ENCODE measurements around the gene SORT1. TPM values are rescaled to one million over a fixed set of nuclear protein-coding genes. Genes with fewer than 3 reads are reported as not detected.

The SORT1 gene
- total and polyA plus RNA-seq, 2 of the 13 experiments (the other 11 are each of a cell fraction or from before 2014, with no cell fraction given), result 32.4 to 93.0 TPM

DNA sequence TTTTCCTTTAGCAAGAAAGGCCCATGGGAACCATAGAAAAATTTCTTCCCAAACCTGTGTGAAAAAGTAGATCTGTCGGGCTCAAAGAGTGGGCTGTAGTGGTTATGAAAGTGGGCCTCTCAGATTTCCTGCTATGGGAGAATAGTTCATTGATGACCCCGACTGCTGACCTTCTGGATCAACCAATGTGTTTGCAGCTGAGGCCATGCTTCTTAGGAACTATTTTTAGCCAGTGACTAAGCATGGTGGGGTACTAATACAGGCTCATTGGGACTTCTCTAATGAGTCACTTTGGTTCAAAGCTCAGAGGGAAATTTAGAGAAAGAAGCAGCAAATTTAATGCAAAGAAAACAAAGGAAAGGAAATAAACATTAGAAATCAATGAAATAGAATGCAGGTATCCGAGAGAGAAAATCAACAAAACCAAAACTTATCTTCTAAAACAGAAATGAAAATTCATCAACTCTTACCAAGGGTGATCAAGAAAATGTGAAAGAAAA is 41.1 kb upstream of the SORT1 start (continued):
- TF ChIP-seq, protein P1, sequence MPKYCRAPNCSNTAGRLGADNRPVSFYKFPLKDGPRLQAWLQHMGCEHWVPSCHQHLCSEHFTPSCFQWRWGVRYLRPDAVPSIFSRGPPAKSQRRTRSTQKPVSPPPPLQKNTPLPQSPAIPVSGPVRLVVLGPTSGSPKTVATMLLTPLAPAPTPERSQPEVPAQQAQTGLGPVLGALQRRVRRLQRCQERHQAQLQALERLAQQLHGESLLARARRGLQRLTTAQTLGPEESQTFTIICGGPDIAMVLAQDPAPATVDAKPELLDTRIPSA (CRISPR knock-in tag; IDR thresholded peaks at IDR 0.05; ENCODE audit: borderline replicate concordance), result no peak
- TF ChIP-seq CHD4 (IDR thresholded peaks at IDR 0.05; ENCODE audit: borderline replicate concordance, low read length), result no peak
- TF ChIP-seq FOXJ3 (CRISPR knock-in tag; IDR thresholded peaks at IDR 0.05; ENCODE audit: borderline replicate concordance), result no peak
- no peak for TF ChIP-seq NR3C1 (CRISPR knock-in tag; IDR thresholded peaks at IDR 0.05)
- no peak for TF ChIP-seq ZFP36L1 (CRISPR knock-in tag; IDR thresholded peaks at IDR 0.05)
- TF ChIP-seq MIER3 (CRISPR knock-in tag; IDR thresholded peaks at IDR 0.05; ENCODE audit: borderline replicate concordance), result no peak
- TF ChIP-seq SMAD9 (CRISPR knock-in tag; IDR thresholded peaks at IDR 0.05), result no peak
- peak; percentile 87 for TF ChIP-seq FOSL2 (CRISPR knock-in tag; IDR thresholded peaks at IDR 0.05)
- TF ChIP-seq ZNF672 (CRISPR knock-in tag; IDR thresholded peaks at IDR 0.05), result no peak
- TF ChIP-seq SMARCE1 (IDR thresholded peaks at IDR 0.05; ENCODE audit: borderline replicate concordance), result no peak
- TF ChIP-seq TBP (CRISPR knock-in tag; IDR thresholded peaks at IDR 0.05), result no peak
- no peak for TF ChIP-seq MLLT10 (CRISPR knock-in tag; IDR thresholded peaks at IDR 0.05)
- TF ChIP-seq JDP2 (CRISPR knock-in tag; IDR thresholded peaks at IDR 0.05; ENCODE audit: borderline replicate concordance), result no peak
- no peak for TF ChIP-seq PATZ1 (CRISPR knock-in tag; IDR thresholded peaks at IDR 0.05)
- no peak for TF ChIP-seq ZNF781 (CRISPR knock-in tag; IDR thresholded peaks at IDR 0.05; ENCODE audit: borderline replicate concordance, not compliant biosample characterization)
- TF ChIP-seq, protein P2, sequence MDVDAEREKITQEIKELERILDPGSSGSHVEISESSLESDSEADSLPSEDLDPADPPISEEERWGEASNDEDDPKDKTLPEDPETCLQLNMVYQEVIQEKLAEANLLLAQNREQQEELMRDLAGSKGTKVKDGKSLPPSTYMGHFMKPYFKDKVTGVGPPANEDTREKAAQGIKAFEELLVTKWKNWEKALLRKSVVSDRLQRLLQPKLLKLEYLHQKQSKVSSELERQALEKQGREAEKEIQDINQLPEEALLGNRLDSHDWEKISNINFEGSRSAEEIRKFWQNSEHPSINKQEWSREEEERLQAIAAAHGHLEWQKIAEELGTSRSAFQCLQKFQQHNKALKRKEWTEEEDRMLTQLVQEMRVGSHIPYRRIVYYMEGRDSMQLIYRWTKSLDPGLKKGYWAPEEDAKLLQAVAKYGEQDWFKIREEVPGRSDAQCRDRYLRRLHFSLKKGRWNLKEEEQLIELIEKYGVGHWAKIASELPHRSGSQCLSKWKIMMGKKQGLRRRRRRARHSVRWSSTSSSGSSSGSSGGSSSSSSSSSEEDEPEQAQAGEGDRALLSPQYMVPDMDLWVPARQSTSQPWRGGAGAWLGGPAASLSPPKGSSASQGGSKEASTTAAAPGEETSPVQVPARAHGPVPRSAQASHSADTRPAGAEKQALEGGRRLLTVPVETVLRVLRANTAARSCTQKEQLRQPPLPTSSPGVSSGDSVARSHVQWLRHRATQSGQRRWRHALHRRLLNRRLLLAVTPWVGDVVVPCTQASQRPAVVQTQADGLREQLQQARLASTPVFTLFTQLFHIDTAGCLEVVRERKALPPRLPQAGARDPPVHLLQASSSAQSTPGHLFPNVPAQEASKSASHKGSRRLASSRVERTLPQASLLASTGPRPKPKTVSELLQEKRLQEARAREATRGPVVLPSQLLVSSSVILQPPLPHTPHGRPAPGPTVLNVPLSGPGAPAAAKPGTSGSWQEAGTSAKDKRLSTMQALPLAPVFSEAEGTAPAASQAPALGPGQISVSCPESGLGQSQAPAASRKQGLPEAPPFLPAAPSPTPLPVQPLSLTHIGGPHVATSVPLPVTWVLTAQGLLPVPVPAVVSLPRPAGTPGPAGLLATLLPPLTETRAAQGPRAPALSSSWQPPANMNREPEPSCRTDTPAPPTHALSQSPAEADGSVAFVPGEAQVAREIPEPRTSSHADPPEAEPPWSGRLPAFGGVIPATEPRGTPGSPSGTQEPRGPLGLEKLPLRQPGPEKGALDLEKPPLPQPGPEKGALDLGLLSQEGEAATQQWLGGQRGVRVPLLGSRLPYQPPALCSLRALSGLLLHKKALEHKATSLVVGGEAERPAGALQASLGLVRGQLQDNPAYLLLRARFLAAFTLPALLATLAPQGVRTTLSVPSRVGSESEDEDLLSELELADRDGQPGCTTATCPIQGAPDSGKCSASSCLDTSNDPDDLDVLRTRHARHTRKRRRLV (CRISPR knock-in tag; IDR thresholded peaks at IDR 0.05), result no peak
- TF ChIP-seq ATM (IDR thresholded peaks at IDR 0.05; ENCODE audit: borderline replicate concordance), result no peak
- no peak for TF ChIP-seq ZKSCAN8 (CRISPR knock-in tag; IDR thresholded peaks at IDR 0.05; ENCODE audit: borderline replicate concordance)
- TF ChIP-seq PLRG1 (conservative IDR thresholded peaks at IDR 0.05), result no peak
- TF ChIP-seq, protein P3, sequence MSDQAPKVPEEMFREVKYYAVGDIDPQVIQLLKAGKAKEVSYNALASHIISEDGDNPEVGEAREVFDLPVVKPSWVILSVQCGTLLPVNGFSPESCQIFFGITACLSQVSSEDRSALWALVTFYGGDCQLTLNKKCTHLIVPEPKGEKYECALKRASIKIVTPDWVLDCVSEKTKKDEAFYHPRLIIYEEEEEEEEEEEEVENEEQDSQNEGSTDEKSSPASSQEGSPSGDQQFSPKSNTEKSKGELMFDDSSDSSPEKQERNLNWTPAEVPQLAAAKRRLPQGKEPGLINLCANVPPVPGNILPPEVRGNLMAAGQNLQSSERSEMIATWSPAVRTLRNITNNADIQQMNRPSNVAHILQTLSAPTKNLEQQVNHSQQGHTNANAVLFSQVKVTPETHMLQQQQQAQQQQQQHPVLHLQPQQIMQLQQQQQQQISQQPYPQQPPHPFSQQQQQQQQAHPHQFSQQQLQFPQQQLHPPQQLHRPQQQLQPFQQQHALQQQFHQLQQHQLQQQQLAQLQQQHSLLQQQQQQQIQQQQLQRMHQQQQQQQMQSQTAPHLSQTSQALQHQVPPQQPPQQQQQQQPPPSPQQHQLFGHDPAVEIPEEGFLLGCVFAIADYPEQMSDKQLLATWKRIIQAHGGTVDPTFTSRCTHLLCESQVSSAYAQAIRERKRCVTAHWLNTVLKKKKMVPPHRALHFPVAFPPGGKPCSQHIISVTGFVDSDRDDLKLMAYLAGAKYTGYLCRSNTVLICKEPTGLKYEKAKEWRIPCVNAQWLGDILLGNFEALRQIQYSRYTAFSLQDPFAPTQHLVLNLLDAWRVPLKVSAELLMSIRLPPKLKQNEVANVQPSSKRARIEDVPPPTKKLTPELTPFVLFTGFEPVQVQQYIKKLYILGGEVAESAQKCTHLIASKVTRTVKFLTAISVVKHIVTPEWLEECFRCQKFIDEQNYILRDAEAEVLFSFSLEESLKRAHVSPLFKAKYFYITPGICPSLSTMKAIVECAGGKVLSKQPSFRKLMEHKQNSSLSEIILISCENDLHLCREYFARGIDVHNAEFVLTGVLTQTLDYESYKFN (CRISPR knock-in tag; conservative IDR thresholded peaks at IDR 0.05), result peak; percentile 72
